H1 (cell line): ENCODE data around the gene CBX2.

Experiments used
- EP300 ChIP-seq, 2 experiments: IDR thresholded peaks; 1 replicate in 1 of 2; 2 replicates in 1 of 2; pipeline ENCODE4 v1.6.1; 2011 to 2012; ENCODE audit warnings: low read depth in 2 of 2, low read length in 2 of 2, mild to moderate bottlenecking in 2 of 2, borderline replicate concordance in 1 of 2, inconsistent platforms in 1 of 2, moderate library complexity in 1 of 2
- TF ChIP-seq, protein P1 (sequence below), 3 experiments: IDR thresholded peaks; 1 replicate in 2 of 3; 2 replicates in 1 of 3; pipeline versions ENCODE4 v1.5.1 to v1.6.1; 2011; ENCODE audit warnings: low read length in 3 of 3, mild to moderate bottlenecking in 3 of 3, inconsistent platforms in 2 of 3, low read depth in 1 of 3, moderate library complexity in 1 of 3; ENCODE audit not compliant: insufficient read depth in 1 of 3; ENCODE audit errors: control extremely low read depth in 1 of 3

DNA sequence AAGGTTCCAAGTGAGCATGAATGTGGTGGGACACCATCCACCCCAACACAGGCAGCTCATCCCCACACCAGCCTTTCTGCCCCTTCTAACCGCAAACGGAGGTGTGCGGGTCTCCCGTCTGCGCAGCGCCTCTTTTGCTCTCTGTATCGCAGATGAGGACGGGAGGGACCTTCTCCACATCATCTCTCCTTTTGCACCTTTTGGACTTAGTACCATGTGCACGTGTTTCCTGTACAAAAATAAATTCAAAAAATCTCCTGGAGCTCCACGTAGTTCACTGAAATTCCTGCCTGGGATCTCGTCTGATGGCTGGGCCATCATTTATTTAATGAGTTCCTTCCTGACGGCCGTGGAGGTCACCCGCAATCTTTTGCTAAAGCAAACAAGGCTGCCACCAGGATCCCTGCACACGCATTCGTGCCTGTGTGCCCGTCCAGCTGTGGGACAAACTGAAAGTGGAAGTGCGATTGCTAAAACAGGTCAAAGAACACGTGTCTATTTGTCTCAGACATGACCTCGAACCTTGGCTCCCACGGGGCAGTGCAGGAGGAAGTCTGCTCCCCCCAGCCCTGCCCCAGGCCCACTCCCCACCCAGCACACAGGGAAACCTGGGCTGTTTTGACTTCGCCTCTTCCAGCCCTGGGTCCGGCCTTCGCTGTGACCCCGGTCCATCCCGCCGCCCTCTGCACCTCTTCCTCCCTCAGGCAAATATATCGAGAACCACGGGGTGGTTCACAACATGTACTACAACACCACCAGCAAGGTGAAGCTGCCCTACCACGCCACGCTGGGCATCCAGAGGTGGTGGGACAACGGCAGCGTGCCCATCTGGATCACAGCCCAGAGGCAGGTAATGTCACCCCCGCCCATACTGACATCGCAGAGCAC, 44.9 kb upstream of the CBX2 start:
- TF ChIP-seq, protein P1, sequence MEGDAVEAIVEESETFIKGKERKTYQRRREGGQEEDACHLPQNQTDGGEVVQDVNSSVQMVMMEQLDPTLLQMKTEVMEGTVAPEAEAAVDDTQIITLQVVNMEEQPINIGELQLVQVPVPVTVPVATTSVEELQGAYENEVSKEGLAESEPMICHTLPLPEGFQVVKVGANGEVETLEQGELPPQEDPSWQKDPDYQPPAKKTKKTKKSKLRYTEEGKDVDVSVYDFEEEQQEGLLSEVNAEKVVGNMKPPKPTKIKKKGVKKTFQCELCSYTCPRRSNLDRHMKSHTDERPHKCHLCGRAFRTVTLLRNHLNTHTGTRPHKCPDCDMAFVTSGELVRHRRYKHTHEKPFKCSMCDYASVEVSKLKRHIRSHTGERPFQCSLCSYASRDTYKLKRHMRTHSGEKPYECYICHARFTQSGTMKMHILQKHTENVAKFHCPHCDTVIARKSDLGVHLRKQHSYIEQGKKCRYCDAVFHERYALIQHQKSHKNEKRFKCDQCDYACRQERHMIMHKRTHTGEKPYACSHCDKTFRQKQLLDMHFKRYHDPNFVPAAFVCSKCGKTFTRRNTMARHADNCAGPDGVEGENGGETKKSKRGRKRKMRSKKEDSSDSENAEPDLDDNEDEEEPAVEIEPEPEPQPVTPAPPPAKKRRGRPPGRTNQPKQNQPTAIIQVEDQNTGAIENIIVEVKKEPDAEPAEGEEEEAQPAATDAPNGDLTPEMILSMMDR (IDR thresholded peaks at IDR 0.05; ENCODE audit: control extremely low read depth in 1 of 3, insufficient read depth in 1 of 3, low read depth in 1 of 3, low read length in 3 of 3), result no peak
- TF ChIP-seq EP300 (IDR thresholded peaks at IDR 0.05; ENCODE audit: borderline replicate concordance in 1 of 2, low read depth in 2 of 2, low read length in 2 of 2), result no peak
